Embryonic facial prominence (tissue), 1 donor: ENCODE measurements around the gene PGAM2.
"Not testable (repeated sequence)": the region's sequence is repeated elsewhere in the genome, so short reads cannot be mapped to it uniquely, and the experiment has no call there.

ENCODE experiments used
- DNase-seq: peaks from one replicate; pipeline ENCODE4 v3.0.0-alpha.2; 2016; ENCODE audit errors: extremely low spot score

Gene PGAM2

DNA sequence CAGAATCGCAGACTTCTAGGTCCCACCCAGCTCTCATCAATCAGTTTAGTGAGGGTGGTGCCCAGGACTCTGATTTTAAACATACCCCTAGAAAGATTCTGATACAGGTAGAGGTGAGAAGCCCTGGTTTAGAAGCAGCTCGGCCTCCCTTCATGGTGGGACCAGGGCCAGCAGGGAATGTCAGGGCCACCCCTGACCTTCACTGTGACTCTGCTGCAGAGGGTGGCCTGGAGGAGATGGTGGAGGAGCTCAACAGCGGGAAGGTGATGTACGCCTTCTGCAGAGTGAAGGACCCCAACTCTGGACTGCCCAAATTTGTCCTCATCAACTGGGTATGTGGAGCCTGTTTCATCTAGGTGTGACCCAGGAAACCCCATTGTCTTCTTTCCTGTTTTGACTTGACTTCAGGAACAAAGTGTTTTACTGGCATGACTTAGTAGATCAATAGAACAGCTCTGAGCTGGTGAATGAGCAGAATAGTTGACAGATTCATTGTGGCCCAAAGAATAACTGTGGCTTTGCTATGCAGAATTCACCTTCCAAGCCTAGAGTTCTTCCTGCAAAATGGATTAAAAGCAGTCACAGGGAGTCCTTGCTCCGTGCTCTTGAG is 13.7 kb downstream of the PGAM2 start:
- DNase-seq = no peak

DNA sequence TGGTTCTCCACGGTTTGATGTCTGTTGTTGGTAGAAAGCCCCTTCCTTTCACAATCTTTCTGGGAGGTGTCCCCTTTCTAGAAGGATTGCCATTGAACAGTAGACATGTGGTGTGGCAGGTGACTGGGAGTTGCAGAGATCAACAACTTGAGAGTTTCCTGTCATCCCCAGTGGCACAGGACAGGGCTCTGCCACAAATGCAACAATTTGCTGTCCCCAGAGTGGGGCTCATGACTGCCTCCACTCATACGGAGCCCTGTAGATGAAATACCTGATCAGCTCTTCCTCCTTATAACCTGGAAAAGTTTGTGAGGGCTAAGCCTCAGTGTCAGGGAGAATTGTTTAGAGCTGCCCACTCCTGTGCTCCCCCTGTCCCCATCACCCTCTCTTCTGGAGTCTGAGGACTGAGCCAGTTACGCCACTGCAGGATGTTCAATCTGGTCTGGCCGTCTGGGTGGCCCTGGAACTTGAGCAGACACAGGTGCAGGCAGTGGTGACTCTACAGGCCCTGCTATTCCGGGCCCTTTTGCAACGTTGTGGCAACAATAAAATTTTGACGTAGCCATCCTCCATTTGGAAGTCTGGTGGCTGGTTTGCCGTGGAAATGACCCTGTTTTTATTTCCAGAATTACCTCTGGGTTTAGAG is 14.3 kb downstream of the PGAM2 start:
- DNase-seq = no peak

DNA sequence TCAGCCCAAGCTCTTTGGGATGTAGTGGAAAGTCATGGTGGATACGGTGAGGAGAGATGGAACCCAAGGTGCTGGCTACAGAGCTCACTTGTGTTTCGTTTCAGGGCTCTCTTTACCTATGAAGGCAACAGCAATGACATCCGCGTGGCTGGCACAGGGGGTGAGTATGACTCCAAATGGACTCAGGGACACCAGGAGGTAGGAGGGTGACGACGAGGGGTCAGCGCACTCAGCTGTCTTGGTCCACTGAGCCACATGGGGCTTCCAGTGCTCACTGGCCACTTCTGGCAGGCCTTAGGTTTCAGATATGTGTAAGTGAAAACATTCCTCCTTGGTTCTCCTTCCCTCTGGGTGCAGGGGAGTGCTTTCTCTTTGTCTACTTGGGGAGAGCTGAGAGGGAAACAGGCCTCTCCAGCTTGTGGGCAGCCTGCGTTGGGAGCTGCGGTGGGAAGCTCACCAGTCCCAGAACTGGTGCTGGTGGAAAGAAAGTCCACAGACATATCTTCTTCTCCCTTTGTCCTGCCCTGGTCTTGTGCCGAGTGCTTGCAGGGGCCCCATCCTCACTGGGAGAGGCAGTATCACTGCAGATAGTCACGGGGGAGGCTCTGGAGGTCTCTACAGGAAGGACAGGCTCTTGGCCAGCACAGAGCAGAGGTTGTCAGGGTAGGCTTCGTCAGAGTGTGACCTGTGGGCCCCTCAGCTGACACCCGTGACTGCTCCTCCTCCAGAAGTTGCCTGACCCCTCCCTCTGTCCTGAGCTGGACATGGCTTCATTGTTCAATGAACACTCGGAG is 15.0 kb downstream of the PGAM2 start:
- DNase-seq = no peak

DNA sequence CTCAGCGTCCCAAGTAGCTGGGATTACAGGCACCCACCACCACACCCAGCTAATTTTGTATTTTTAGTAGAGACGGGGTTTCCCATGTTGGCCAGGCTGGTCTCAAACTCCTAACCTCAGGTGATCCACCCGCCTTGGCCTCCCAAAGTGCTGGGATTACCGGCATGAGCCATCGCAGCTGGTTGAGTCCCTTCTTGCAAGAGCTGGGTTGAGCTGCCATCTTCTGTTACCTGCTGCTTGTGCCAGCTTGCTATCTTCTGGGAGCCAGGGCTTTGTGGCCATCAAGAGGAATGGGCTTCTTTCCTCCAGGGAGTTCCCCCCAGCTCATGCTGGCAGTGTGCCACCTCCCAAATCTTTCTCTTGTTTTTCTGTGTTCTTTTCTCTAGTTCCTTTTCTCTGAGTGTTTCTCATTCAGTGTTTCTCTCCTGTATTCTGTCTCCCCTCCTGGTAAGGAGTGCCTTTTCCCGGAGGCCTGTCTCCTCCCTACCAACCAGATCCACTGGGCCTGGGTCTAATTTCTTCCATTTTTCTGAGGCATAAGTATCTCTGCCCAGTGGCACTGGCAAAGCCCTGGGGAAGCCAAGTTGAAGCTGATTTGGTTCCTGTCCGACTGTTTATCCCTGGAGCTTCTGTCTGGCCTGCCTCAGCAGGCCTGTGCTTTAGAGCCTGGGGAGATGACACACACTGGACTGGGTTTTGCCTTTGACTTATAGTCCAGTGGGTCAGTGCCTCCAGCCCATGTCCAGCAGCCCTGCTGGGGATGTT is 17.2 kb downstream of the PGAM2 start:
- DNase-seq = no peak

DNA sequence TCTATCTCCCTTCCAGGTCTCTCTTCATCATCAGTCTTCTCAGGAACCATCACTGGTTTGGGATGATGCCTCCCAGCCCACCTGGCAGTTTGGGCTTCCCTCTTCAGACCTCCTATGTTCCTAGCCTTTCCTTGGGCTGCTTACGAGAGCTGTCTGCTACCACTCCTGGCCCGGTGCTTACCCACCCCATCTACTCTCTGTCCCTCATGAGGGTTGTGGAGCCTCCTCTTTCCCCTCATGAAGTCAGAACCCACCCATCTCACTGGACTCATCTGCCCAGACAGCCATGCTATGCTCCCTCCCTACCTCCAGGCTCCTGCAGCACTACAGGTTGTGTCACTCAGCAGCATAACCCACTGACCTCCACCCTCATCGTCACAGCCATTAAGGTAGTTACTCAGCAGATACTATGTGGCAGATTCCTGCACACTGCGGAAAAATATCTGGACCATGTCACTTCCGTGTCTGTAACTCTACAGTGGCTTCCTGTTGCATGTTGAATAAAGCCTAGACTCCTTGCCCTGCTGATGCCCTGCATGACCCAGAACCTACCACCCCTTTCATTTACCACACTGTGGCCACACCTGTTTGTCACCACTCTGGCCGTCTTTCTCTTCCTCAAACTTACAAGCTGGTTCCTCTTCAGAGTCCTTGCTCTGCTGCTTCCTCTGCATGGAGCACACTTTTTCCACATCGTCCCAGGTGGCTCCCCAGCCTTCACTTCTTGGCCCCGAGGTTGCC is 18.9 kb downstream of the PGAM2 start:
- DNase-seq = no peak

DNA sequence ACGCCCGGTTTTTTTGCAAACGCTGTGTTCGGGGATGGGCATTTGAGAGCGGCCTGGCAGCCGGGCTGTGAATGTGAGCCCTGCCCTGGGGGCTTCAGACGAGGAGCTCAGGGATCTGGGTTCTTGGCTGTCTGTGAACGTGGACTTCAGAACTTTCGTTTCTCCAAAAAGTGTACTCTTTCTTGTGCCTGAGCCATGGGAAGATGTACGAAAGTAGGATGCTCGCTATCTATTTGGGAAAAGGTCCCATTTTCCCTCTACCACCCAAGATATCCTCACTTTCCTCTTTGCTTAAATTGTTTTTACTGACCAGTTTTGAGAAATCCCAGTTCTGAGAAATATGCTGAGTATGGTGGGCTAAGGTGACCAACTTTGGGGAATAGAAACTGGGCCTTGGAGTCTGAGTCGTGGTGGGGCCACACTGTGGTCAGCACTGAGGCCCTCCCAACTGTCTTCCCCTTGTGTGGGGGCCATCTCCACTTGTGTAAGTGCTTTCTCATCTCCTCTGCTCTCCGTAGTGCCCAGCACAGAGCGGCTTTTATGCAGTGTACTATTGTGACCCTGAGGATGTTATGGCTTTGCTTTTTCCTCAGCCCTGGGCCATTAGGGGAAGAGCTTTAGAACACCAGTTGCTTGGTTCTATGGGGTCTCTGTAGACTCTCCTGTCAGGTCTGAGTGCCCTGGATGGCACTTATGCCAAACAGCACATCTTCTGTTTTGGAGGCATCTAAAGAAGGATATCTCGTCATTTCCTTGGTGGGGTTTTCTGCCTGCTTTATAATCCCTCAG is 19.9 kb downstream of the PGAM2 start:
- DNase-seq = no peak

DNA sequence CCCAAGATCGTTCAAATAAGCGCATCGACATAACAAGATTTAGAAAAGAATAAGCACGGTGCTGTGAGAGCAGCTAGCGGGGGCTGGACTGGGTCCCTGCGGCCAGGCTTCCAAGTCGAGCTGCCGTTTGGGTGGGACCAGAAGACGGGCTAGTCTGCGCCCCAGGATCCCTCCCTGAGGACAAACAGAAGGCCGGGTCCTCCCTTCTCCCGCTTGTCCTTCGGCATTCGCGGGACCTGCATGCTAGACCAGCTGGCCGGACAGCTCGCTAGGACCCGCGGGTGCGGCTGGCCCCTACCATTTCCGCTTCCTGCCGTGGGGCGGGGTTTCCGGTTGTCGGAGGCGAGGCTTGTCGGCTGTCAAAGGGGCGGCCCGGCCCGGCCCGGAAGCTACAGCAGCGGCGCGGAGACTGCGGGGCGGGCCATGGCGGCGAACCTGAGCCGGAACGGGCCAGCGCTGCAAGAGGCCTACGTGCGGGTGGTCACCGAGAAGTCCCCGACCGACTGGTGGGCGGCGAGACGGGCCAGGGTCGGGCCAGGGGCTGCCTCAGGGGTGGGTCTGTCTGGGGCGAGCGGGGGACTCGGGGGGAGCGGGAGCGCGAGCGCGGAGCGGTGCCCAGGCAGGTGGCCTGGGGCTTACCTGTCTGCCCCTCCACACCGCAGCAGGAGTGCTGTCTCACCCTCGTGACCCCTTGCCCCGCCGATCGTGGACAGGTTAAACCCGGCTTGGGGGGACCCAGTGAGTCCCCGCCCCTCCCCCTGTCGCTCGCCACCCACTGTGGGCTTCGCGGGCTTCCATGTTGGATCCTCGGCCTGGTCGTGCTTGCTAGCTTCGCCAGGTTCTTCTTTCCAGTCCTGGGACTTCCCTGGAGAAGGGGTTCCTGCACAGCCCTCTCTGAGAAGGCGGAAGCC is 20.8 kb downstream of the PGAM2 start, which contains the start of gene DBNL:
Gene DBNL, plus strand, starts transcription at position 388 of the 911 bp plus-strand sequence. Its CDS starts 36 bp downstream, at position 424.
- DNase-seq = peak; percentile 55

DNA sequence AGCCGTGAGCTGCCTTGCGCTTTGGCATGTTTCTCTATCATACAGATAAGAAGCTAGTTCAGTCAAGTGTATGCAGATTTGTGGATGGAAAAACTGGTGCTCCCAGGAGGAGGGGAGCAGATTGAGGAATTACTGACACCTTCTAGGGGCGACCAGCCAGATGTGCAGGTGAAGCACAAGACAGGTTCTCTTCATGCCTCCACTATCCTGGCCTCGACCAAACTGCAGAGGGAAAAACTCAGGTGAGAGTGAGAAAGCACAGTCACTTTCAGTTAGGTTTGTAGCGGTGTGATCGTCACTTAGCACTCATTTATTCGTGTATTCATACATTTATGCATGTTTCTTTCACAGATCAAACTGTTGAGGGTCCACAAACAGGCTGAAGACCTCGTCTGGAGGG is 21.5 kb downstream of the PGAM2 start:
- DNase-seq = no peak

DNA sequence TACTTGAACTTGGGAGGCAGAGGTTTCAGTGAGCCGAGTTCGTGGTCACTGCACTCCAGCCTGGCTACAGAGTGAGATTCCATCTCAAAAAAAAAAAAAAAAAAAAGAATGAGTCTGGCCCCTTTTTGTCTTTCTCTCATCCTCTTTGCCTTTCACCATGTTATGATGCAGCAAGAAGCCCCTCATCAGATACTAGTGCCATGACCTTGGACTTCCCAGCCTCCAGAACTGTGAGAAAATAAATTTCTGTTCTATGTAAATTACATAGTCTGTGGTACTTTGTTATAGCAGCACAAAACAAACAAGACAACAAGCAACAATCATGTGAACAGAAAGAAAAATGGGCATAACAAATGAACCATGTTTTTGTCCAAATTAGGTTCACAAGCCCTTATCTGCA is 23.1 kb downstream of the PGAM2 start:
- no peak for DNase-seq

DNA sequence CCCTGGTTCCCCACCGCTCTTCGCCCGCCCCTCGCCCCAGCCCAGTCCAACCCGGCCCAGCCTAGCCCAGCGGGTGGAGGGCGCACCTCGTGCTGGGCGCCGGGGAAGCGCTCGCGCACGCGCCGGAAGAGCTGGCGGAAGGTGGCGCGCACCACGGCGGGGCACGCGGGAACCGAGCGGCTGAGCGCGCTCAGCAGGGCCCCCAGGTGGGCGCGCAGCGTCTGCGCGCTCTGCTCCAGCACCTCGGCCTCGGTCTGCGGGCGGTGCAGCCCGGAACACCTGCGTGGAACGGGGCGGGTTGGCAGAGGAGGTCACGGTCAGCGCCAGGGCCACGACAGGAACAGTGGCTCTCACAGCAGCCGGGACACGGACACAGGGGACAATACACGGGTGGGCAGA is 24.9 kb downstream of the PGAM2 start:
- DNase-seq = not testable (repeated sequence)

DNA sequence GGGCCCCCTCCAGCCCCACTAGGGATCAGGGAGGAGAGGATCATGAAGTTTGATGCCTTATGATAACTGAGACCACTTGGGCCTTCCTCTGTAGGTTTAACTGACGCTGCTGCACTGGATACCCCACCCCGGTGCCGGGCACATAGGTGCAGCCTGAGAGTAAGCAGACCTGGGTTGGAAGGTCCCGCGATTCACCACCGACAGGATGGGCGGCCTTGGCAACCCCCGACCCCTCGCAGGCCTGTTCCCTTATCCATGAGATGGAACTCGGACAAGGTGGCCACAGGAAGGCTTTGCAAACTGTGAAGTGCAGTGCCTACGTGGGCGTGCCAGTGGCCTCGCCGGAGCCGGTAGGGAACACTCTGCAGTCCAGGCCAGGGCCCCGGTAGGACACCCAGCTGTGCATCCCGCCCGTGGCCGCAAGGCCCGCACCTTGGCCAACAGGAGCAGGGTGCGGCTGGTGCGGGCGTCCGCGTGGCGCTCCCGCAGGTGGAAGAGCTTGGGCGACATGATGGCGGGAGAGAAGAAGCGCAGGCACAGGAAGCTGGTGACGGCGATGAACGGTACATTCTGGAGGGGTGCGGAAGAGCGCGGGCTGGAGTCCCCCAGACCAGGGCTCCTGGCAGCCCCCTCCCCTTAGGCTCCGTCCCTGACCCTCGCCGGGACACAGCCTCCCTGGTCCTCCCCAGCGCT is 25.4 kb downstream of the PGAM2 start:
- not testable (repeated sequence) for DNase-seq

DNA sequence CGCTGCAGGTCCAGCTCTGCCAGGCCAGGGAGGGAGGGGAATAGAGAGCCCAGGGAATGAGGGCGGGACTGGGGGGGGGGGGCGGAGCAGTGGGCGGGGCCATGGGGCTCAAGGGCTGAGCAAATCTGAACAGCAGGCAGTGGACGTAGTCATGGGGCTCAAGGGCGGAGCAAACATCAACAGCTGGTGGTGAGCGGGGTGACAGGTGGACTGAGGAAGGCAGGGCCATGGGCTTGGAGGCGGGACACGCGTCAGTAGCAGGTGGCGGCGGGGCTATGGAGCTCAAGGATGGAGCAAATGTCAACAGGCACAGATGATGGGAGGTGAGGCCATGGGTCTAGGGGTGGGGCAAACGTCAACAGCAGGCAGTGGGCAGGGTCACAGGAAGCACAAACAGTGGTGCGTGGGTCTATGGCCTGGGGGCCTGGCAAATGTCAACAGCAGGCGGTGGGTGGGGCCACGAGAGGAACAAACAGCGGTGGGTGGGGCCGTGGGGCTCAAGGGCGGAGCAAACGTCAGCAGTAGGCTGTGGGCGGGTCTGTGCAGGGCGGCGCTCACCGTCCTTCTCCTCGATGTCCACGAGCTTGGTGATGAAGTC is 26.3 kb downstream of the PGAM2 start:
- DNase-seq = not testable (repeated sequence)

DNA sequence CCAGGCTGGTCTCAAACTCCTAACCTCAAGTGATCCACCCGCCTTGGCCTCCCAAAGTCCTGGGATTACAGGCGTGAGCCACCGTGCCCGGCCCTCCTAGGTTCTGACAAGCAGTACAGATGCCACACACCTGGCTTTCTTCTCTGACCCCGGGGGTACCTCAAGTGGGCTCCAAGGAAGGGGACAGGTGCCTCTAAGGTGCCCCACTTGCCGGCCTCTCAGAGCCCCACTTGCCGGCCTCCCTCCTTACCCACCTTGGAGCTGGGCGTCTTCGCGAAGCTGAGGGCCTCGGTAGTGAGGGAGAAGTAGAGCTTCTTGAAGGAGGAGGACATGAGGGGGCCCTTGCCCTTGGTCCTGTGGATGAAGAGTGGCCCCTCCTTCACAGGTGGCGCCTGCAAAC is 26.8 kb downstream of the PGAM2 start:
- DNase-seq = not testable (repeated sequence)

DNA sequence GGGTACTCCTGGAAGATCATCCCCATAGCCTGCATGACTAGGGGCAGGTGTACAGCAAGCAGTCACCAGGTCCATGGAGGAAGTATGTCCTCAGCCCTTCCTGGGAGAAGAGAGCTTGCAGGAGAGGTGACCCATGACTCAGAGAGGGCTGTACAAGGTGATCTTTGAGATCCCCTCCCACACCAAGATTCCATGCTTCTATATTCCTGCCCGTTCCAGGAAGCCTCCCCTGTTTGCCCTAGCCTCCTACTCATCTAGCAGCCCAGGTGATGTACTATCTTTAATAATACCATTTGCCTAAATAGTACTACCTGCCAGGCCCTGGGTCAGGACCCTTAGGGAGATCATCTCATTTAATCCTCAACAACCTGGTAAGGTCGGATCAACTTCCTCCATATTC is 27.4 kb downstream of the PGAM2 start:
- not testable (repeated sequence) for DNase-seq

DNA sequence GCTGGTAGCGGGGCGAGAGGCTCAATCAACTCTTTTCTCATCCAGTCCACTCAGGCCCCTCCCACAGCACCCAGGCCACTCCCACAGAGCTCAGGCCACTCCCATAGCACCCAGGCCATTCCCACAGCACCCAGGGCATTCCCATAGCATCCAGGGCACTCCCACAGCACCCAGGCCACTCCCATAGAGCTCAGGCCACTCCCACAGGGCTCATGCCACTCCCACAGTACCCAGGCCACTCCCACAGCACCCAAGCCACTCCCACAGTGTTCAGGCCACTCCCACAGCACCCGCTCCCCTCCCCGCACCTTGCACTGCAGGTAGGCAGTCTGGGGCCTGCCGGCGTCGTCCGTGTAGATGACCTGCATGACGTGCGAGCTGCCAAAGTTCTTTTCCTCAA is 29.0 kb downstream of the PGAM2 start:
- DNase-seq = not testable (repeated sequence)

DNA sequence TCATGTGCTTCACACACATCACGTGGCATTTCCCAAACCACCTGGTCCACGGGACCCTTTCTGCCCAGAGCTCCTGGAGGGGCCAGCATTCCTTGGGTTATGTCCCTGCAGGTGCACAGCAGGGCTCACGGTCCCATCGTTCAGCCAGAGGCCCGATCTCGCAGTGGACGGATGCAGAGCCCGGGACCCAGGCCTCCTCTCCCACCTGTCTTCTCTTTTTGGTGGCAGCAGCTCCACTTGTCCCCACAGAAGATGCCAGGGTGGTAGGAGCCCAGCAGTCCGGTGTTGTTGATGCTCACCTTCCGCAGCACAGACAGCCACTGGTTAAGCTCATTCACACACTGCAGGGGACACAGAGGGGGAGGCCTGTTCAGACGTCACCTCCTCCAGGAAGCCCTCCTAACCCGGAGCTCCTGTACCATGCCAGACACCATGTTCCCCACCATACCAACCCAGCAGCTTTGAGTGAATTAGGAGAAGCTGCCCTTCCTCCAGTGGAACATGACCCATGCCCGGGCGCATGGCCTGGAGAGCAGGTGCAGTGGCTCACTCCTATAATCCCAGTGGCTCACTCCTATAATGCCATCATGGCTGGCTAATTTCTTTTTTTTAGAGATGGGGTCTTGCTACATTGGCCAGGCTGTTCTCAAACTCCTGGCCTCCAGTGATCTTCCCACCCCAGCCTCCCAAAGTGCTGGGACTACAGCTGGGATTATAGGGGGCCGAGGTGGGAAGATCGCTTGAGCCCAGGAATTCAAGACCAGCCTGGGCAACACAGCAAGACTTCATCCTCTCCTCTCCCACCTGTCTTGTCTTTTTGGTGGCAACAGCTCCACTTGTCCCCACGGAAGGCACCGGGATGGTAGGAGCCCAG is 31.2 kb downstream of the PGAM2 start:
- DNase-seq = not testable (repeated sequence)

DNA sequence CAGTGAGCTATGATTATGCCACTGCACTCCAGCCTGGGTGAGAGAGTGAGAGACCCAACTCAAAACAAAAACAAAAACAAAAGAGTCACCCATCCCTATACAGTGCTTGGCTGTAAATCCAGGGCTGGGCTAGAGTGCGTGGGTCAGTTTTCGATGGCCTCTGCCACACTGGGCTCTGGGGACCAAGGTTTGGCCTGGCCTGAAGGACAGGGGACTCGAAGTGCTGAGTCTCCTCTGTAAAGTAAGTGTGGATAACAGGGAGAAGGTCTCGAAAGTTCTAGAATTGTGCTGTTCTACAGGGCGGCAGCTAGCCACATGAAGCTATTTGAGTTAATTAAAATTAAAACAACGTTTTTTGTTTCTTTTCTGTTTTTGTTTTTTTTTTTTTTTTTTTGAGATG is 33.3 kb downstream of the PGAM2 start:
- DNase-seq = not testable (repeated sequence)
